HG02943 (cell line): Measurements from ENCODE around the gene FAM110D.
A peak's percentile ranks its signal among the peaks of the same experiment; 100 is the strongest.

Experiments used
- ATAC-seq: cut with Tn5 transposase; IDR thresholded peaks from one replicate; pipeline ENCODE4 v1.9.1; 2021; ENCODE audit warnings: mild to moderate bottlenecking, low read depth, moderate library complexity; ENCODE audit not compliant: unreplicated experiment

FAM110D gene

DNA sequence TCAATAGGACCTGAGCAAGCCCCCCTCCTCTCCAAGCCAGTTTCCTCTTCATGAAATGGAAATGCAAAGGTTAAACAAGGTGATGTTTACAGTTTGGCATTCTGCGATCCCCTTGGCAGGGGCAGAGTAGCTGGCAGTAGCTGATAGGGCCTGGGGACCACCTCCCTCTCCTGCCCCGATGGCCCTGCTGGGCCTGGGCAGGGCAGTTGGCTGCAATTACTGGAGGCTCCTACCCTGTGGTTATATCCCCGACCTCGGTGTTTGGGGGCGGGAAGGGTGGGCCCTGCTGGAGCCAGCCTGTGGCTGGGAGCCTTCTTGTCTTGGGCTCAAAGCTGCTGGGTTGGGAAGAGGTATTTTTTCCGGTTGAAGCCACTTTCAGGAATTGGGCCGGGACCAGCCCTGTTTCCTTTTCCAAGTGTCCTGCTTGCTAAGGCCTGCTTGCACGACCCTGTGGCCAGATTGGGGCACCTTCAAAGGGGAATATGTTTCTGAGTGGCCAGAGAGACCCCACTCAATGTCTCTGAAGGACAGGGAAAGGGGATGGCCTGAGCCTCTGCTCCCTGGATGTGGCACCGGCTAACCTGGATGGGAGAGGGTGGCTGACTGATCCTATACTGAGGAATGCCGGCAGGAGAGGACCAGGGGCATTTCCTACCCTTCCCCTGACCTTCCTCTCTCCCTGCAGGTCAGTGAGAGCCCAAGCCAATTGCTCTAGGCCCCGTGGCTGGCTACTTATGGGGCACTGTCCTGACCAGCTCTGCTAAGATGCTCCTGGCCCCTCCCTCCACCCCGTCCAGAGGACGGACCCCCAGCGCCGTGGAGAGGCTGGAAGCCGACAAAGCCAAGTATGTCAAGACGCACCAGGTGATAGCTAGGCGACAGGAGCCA lies 1.9 kb downstream of the FAM110D start:
- ATAC-seq: no peak

DNA sequence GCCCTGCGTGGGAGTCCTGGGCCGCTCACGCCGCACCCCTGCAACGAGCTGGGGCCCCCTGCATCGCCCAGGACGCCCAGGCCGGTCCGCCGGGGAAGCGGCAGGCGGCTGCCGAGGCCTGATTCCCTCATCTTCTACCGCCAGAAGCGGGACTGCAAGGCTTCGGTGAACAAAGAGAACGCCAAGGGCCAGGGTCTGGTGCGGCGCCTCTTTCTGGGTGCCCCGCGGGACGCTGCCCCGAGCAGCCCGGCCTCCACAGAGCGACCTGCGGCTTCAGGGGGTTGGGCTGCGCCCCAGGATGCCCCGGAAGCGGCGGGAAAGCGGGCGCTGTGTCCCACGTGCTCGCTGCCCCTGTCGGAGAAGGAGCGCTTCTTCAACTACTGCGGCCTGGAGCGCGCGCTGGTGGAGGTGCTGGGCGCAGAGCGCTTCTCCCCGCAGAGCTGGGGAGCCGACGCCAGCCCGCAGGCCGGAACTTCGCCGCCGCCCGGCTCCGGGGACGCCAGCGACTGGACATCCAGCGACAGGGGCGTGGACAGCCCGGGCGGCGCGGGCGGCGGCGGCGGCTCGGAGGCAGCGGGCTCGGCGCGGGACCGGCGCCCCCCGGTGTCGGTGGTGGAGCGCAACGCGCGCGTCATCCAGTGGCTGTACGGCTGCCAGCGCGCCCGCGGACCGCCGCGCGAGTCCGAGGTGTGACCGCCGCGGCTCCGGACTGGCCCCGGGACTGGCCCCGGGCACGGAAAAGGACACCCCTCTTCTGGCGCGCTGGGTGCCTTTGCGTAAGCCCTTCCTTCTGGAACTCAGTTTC lies 2.7 kb downstream of the FAM110D start:
- ATAC-seq: no peak

DNA sequence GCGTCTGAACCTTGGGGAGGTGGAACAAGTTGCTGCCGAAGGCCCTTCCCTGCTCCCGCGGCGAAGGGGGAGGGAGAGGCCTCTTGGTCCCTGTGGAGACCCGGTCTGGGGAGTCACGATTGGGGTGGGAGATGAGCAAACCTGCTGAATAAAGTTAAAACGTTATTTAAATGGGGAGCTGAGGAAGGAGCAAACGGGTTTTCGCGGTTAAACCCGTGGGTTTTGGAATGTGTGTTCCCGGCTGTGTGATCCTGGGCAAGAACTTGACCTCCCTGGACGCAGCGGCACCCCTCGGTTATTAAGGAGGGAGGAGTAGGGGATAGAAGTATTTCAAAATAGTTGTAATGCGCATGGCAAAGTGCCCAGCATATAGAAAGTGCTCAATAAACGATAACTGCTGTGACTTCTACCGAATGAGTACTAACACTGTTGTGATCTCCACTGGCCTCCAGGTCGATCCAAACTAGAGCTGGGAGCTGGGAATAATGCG lies 3.4 kb downstream of the FAM110D start:
- no peak for ATAC-seq

DNA sequence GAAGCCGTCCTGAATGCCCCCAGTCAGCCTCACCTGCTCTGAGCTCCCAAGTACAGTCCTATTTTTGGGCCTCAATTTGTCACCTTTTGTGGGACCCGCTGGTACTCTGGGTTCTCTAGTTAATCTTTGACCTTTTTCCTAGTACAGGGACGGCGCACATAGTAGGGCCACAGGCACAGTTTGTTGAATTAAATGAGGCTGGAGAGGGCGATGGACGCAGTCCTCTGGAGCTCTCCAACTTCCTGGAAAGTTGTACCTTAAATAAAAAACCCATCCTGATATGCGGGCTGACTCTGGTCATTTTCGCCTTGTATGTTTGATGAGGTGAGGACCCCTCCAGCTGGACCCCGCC lies 4.8 kb downstream of the FAM110D start:
- ATAC-seq: no peak

DNA sequence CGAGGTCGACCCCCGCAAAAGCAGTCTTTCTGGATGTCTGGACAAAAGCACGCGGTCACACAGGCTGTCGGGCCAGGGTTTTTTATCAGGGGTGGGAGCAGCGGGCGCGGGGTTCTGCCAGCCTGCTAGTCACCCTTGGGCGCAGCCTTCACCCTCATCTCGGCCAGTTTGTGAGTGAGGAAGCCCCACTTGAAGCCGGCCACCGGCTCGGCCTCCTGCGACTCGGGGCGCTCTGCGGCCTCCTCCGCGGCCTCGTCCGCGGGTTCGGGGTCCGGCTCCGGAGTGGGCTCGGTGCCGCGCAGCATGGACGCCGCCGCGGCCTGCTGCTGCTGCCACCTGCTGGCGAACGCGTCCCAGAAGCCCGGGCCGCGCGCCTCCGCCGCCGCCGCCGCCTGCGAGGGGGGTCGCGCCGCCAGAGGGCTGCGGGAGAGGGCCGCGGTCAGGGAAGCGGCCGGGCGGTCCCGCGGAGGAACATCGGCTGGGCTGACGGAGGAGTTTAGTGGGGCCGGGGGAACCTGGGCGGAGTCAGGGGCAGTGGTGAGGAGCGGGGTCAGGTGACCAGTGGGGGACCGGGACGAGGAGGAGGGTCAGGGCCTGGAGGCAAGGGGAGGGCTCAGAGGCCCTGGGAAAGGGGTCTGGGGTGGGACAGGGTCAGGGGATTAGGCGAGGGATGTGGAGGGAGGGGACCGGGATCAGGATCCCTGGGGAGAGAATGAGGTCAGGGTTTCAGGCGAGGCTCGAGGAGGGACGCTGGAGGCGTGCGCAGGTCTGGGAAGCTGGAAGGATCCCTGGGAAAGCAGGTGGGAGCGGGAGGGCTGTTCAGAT lies 5.4 kb downstream of the FAM110D start:
- ATAC-seq: no peak

DNA sequence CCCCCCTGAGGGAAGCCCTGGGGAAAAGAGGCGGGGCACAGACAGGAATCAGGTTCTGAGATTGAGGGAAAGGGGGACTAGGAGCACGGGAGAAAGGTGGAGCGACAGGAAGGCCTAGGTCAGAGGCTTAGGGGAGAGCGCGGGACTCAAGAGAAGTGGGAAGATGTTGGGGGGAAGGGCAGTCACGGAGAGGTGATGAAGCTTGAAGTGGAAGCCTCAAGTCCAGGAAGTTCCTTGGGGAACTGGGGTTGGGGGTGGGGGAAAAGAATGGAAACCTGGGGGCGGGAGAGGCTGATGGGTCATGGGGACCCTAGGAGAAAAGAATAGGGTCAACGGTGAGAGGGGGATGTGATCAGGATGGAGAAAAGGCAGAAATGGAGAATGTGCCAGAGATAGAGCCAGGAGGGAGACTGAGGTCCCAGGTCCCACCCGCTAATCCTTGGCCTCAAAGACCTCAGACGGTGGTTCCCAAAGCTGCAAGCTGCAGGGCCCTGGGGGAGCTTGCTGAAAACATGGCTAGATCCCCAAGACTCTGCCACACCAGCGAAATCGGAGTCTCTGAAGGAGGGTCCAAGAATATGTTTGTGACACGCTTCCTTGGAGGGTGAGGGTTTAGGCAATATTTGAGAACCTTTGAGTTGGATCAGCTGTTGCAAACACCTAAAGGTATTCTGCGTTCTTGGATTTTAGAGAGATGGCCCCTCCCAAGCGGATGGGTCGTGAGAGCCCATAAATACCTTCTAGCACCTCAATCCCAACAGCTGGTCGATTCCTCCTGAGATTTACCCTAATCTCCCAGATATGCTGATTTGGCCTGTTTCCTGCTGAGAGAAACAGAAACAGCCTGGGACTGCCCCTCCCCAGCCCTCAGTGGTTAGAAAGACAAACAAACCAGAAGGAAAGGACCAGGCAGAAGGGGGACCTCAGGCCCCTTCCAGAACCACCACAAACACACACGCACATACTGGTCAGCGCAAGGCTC lies 6.3 kb downstream of the FAM110D start:
- no peak for ATAC-seq

DNA sequence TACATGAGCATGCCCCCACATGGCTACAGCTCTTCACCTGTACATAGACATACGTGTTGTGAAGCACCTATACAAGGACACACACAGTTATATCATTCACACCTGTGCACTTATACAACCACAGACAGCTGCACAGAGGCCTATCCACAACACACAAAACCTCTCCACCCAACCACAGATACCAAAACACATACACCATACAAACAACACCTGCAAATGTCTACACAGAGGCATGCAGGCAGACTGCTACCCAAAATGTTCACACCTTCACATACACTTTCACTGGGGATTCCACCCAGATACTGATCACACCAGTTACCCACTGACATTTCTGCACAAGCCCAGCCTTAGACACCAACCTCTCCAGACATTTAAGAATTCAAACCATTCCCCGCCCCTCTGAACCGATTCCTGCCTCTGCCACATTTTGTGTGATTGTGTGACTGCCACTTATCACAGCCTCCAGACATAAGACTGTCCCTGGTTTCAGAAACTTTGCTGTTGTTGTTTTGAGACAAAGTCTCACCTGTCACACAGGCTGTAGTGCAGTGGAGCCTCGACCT lies 7.9 kb downstream of the FAM110D start:
- ATAC-seq: no peak

DNA sequence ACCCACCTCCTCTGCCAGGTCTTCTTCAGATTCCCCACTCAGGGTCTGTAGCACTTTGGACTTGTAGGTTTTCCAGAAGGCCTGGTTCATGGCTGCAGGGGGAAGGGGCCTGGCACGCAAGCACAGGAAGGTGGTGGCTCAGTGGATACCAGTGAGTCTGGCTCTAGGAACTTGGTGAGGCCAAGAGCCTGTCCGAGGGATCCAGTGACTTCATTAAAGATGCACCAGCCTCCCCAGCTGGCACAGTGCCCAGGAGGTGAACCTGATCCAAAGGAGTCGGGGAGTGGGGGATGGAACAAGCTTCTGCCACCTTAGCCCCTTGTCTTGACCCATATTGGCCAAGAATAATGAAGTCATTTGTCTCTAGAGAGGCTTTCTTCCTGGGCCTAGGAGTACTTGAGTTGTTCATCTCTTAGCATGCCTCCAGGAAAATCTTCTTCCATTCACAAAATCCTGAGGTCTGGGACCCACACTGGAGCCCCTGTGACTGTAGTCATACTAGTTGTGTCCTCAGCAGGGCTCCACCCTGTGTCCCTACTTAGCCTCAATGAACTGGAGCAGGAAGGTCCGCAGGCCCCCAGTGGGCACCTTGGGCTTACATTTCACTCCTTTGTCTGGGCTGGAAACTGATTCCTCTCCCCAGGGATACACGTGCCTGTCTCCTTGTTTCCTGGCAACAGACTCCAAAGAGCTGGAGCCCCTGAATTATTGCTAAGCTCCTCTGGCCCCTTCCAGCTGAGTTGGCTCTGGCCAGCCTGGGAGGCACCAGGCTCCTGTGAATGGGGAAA lies 9.7 kb downstream of the FAM110D start, which contains the start of gene C1orf232:
C1orf232 (minus strand) TSS at position 554 of the 788 bp plus-strand sequence; CDS start at position 90, 464 bp downstream.
- ATAC-seq: no peak

DNA sequence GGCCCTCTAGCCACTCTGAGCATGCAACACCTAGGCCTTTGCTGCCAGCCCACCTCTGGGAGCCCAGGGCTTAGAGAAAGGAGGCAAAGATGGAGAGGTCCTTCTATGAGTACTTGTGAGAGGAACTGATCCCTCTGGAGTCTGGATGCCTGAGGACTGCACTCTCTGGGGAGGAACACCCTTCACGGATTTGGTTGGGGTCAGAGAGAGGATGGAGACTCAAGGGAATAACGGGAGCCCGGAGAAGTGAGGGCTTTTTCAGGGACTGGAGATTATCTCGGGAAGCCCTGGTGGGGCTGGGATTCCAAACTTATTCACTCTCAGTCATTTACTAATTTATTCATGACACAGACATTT lies 10.3 kb downstream of the FAM110D start:
- no peak for ATAC-seq

DNA sequence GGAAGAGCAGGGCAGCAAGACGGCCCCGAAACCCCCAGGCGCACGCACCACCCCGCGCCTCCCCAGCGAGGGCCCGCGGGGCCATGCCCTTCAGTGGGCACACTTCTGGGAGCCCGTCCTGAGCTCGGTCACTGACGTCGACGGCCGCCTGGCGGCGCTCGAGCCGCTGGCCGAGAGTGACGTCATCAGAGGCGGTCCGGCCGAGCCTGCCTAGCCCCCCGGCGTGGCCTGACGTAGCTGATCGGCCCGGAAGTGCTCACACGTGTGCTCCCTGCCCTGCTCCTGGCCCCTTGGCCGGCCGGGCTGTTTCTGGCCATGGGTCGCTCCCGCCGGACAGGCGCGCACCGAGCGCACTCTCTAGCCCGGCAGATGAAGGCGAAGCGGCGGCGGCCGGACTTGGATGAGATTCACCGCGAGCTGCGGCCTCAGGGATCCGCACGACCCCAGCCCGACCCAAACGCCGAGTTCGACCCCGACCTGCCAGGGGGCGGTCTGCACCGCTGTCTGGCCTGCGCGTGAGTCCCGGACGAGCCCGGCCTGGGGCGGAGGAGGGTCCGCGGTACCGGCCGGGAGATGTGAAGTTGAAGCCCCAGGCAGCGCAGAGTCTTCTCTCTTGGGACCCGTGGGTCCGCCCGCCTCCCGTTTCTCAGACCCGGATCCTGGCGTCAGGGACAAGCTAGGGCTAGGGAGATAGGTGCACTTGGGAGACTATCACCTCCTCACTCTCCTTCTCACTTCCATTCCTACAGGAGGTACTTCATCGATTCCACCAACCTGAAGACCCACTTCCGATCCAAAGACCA lies 11.0 kb downstream of the FAM110D start, which contains the start of gene ZNF593:
ZNF593 (plus strand) TSS at position 240 of the 803 bp plus-strand sequence; CDS start at position 316, 76 bp downstream.
- peak; percentile 75 for ATAC-seq

DNA sequence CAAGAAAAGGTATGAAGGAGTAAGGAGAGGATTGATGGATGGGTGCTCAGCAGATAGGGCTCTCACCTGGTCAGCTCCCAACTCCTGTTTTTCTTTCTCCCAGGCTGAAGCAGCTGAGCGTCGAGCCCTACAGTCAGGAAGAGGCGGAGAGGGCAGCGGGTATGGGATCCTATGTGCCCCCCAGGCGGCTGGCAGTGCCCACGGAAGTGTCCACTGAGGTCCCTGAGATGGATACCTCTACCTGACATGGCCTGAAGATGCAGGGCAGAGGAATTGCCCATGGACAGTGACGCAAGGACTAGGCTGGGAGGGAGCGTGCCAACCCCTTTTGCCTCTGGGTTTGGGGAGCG lies 11.6 kb downstream of the FAM110D start:
- no peak for ATAC-seq

DNA sequence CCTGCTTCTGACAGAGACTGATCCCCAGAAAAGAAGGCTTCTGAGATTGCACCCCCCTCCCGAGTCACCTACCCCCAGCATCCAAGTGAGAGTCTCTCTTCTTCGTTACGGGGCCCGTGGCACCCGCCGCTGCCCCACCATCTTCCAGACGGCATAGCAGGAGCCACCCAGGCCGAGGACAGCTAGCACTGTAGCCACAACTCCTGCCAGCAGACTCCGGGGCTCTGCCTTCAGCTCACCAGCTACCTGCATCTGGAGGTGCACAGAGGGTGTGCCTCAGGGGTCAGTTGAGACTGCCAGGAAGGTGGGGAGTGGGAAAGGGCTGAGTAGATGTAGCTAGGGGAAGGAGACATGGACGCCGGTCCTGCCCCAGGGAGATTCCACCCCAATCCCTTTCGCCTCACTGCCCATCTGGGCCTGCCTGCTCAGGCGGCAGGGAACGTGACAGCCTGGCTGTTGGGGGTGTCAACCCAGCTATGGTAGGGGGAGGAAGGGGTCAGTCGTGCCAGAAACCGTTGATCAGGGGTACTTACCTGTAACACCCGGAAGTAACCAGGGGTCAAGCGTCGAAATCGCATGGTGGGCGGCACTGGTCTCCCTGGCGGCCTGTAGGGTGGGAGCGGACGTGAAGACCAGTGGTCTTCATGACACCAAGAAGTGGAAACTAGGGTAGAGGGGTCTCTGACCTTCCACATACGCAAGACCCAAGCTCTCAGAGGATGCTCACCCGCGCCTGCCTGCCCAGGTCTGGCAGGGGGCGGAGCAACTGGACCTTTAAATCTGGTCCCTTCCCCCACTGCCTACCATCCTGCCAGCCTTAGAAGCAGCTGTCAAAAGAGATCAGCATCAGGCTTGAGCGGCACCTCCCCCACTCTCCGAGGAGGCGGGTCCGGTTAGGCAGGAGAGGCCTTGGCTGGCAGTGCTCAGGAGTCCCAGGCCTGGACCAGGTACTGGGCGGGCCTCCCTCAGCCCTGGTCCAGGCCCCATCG lies 12.5 kb downstream of the FAM110D start, which contains the start of gene ZNF593OS:
ZNF593OS (minus strand) TSS at position 749 of the 989 bp plus-strand sequence; CDS start at position 578, 171 bp downstream.
- no peak for ATAC-seq

DNA sequence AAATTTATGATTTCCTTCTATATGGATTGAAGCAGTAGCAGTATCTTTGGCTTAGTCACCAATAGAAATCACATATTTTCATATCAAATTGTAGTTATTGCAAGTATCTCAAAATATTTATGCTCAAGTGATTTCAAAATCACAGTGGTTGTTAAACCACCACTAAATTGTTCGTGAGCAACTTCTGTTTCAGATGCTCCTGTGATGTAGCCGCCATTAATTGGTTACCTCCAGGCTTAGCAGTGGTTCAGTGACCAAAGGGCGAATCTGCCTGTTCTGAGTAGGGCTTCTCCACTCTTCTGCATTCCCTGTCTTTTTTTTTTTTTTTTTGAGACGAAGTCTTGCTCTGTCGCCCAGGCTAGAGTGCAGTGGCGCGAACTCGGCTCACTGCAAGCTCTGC lies 16.5 kb downstream of the FAM110D start:
- no peak for ATAC-seq

DNA sequence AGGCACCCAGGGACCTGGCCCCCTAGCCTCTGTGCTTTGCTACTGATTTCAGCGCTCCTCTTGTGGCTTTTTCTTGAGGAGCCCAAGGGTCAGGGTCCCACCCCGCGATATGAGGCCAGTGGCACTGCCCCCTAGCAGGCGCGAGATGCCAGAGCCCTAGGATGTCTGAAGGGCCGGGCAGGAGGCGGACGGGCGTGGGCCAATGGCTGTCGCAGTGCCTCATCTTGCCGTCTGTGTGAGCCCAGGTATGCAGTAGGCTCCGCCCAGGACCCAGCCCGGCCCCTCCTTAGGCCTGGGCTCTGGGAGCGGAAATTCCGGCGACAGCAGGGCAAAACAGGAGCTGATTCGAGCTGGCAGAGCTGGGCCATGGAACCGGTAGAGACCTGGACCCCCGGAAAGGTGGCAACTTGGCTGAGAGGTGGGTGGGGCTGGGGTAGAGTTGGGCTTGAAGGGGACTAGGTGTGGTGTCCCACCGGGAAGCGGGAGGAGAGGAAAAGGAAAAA lies 18.4 kb downstream of the FAM110D start, which contains the start of gene CNKSR1:
CNKSR1 (plus strand) TSS at position 310 of the 503 bp plus-strand sequence; CDS start at position 367, 57 bp downstream.
- ATAC-seq: no peak

DNA sequence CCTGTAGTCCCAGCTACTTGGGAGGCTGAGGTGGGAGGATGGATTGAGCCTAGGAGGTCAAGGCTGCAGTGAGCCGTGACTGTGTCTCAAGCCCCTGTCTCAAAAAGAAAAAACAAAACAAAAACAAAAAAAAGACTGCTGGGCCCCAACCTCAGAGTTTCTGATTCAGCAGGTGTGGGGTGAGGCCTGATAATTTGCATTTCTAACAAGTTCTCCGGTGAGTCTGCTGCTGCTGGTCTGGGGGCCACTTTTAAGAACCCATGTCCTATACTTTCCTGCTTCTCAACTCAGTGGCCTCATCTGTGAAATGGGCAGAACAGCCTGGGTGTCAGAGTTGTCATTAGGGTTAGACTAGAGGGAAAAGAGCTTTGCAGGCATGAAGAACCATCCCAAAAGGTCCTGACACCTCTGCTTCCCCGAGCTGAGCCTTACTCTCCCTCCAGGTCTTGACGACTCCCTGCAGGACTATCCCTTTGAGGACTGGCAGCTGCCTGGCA lies 21.2 kb downstream of the FAM110D start:
- no peak for ATAC-seq
